Coronary artery (tissue), 2 donors: ENCODE data around the gene PKP1.
"Not testable (repeated sequence)": the region's sequence is repeated elsewhere in the genome, so short reads cannot be mapped to it uniquely, and the experiment has no call there.

ENCODE experiments used
- DNase-seq: peaks from one replicate; pipeline ENCODE4 v3.0.0-alpha.2; 2017; ENCODE audit warnings: low spot score
- H3K27ac ChIP-seq, 2 donors: fragments of 200-600 bp; sonication (generic); one replicate each; pipeline ENCODE4 v1.5.1; 2016 to 2019
- H3K4me3 ChIP-seq: fragments of 200-600 bp; sonication (generic); 2 replicates; pipeline ENCODE4 v1.5.1; 2016; ENCODE audit warnings: mild to moderate bottlenecking, moderate library complexity
- CTCF ChIP-seq: fragments of 200-600 bp; sonication (generic); IDR thresholded peaks from one replicate; pipeline ENCODE4 v1.5.1; 2019; ENCODE audit warnings: antibody characterized with exemption

PKP1 gene

GRCh38 chr1:201282931-201283829, at the start of gene PKP1:
Gene PKP1 (plus strand): TSS chr1:201283506. CDS start chr1:201283703, 197 bp downstream.
- DNase-seq = no peak
- H3K27ac ChIP-seq = no peak within 1 kb of the TSS
- H3K4me3 ChIP-seq = peak within 1 kb of the TSS; percentile 61
- no peak for TF ChIP-seq CTCF

- H3K27ac ChIP-seq, DNase-seq, H3K4me3 ChIP-seq: not testable (repeated sequence)
Observed at GRCh38 chr1:201239646-201240045, 43.7 kb upstream of the PKP1 start.

- no peak overlapping the region for H3K27ac ChIP-seq
- TF ChIP-seq CTCF = no peak
- no peak for DNase-seq
Observed at GRCh38 chr1:201240171-201240570, 43.1 kb upstream of the PKP1 start.

GRCh38 chr1:201241736-201242135, 41.6 kb upstream of the PKP1 start:
- H3K4me3 ChIP-seq = no peak overlapping the region
- TF ChIP-seq CTCF = no peak
- DNase-seq = no peak
- H3K27ac ChIP-seq = no peak overlapping the region

More at GRCh38 chr1:201240171-201240570, 43.1 kb upstream of the PKP1 start:
- H3K4me3 ChIP-seq = no peak overlapping the region

- no peak overlapping the region for H3K27ac ChIP-seq
- DNase-seq = peak; percentile 19
- no peak overlapping the region for H3K4me3 ChIP-seq
- TF ChIP-seq CTCF = no peak
Observed at GRCh38 chr1:201245082-201245481, 38.2 kb upstream of the PKP1 start.

GRCh38 chr1:201248721-201249559, 34.4 kb upstream of the PKP1 start:
- TF ChIP-seq CTCF = no peak
- Histone ChIP-seq H3K27ac (no peak overlapping the region), H3K4me3 (no peak overlapping the region)
- peak; percentile 55 for DNase-seq

GRCh38 chr1:201250326-201251011, 32.8 kb upstream of the PKP1 start:
- Histone ChIP-seq H3K27ac (no peak overlapping the region), H3K4me3 (no peak overlapping the region)
- DNase-seq = peak; percentile 70
- TF ChIP-seq CTCF = no peak
